ENCODE measurements around the gene ATG13. TPM values are rescaled to one million over a fixed set of nuclear protein-coding genes. Genes with fewer than 3 reads are reported as not detected.

ATG13 gene
- total and polyA plus RNA-seq, 3 donors from 2014 or later: 176 to 224 (median 203) TPM

DNA sequence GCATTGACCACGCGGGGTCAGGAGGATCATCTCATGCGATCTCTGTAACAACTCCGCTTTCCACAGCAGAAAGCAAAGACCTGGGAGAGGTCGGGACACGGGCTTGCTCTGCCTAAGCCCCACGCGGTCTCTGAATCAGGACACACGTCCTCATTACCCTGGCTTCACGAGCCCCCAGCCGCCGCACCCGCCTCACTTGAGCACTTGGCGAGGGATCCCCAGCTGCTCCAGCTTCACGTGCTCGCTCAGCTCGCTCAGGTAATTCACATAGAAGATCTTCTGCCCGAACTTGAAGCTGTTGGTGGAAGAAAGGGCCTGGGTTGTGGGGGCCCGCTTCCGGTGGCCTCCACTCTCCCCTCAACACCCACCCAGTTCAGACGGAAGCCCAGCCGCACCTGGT, 63.5 kb downstream of the ATG13 start:
- Histone ChIP-seq H3K4me1 (peaks cover 1% of the 10 kb centered on the region), H3K36me3 (ENCODE audit: low read depth, missing control alignments) (no peaks in the 10 kb centered on the region), H3K27me3 (no peaks in the 10 kb centered on the region), H3K4me3 (no peak overlapping the region), H3K9me3 (no peaks in the 10 kb centered on the region), H3K27ac (no peak overlapping the region)
- TF ChIP-seq, protein P1, sequence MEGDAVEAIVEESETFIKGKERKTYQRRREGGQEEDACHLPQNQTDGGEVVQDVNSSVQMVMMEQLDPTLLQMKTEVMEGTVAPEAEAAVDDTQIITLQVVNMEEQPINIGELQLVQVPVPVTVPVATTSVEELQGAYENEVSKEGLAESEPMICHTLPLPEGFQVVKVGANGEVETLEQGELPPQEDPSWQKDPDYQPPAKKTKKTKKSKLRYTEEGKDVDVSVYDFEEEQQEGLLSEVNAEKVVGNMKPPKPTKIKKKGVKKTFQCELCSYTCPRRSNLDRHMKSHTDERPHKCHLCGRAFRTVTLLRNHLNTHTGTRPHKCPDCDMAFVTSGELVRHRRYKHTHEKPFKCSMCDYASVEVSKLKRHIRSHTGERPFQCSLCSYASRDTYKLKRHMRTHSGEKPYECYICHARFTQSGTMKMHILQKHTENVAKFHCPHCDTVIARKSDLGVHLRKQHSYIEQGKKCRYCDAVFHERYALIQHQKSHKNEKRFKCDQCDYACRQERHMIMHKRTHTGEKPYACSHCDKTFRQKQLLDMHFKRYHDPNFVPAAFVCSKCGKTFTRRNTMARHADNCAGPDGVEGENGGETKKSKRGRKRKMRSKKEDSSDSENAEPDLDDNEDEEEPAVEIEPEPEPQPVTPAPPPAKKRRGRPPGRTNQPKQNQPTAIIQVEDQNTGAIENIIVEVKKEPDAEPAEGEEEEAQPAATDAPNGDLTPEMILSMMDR (IDR thresholded peaks at IDR 0.05): no peak
- TF ChIP-seq POLR2A (IDR thresholded peaks at IDR 0.05): no peak
- WGBS, 2 donors: 86 to 92% methylated on average over 9 to 22 of the region's 22 CpGs
- intact Hi-C loops (cut with DNase I; ENCODE audit: low total_unique reads): no loop called here
- DNase-seq: no peak

DNA sequence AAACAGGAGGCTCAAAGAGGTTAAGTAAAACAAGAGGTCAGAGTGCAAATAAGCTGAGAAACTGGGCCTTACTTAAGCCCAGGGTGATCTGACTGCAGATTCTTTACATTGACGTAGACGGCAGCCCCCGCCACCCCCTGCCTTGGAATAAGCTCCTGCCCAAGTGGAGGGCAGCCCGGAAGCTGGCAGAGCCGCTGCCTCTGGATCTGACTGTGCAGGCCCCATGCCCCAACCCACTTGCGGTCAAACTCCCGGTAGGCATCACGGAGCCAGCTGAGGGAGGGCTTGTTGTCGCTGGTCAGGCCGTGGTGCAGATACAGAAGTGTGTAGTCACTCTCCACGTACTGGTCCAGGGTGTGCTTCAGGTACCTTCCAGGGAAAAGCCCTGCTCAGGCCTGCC, 64.5 kb downstream of the ATG13 start:
- H3K36me3 ChIP-seq (ENCODE audit: low read depth, missing control alignments): no peaks in the 10 kb centered on the region

DNA sequence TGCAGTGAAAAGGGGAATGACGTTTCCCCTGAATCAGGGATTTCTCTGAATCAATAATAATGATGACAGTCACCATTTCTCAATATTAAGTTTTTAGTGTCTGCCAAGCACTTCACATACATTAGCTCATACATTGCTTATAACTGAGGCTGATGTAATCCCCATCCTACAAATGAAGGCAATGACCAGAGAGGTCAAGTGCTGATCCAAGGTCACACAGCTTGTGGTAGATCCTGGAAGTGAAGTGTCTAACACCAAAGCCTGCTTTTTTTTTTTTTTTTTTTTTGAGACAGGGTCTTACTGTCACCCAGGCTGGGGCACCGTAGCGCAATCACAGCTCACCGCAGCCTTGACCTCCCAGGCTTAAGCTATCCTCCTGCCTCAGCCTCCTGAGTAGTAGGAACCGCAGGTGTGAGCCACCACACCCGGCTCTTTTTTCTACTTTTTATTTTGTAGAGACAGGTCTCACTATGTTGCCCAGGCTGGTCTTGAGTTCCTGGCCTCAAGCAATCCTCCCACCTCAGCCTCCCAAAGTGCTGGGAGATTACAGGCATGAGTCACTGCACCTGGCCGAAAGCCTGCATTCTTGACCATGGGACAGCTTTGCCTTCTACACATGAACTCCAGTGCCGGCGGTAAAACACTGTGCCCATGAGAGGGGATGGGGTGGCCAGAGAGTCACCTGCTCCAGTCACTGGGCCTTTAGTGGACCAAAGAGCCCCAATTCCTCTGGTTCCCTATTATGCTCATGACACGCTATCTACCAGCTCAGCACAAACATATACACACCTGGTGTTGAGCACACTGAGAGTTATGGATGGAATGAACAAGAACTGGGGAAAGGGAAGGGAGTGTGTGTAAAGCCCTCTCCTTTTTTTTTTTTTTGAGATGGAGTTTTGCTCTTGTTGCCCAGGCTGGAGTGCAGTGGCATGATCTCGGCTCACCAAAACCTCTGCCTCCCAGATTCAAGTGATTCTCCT, 65.7 kb downstream of the ATG13 start:
- Histone ChIP-seq H3K36me3 (ENCODE audit: low read depth, missing control alignments) (no peaks in the 10 kb centered on the region), H3K27ac (no peak overlapping the region)
- DNase-seq: no peak

More for the DNA sequence above, 64.5 kb downstream of the ATG13 start:
- TF ChIP-seq, protein P1 (IDR thresholded peaks at IDR 0.05): no peak
- WGBS, 2 donors: 96 to 97% methylated on average over 11 of the region's 11 CpGs
- Histone ChIP-seq H3K27me3 (no peaks in the 10 kb centered on the region), H3K27ac (no peak overlapping the region), H3K4me1 (no peaks in the 10 kb centered on the region), H3K9me3 (no peaks in the 10 kb centered on the region), H3K4me3 (no peak overlapping the region)
- intact Hi-C loops (cut with DNase I; ENCODE audit: low total_unique reads): no loop called here
- no peak for DNase-seq

DNA sequence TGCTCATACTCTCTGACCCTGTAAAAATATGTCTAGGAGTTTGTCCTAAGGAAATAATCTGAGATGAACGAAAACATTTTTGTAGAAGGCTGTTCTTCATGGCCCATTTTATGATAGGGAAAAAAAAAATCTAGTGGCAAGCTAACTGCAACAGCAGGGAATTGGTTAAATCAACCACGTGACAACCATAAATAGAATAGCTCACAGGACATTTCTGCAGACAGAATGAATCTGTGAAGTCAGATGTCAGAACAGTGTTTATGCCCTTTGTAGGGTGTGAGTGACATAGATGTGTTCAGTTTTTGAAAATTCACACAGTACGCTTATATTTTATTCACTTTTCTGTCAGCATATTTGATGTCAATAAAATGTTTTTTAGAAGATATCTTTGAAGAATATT, 67.0 kb downstream of the ATG13 start:
- no peak for DNase-seq
- no peaks in the 10 kb centered on the region for H3K36me3 ChIP-seq (ENCODE audit: low read depth, missing control alignments)
- intact Hi-C loops (cut with DNase I; ENCODE audit: low total_unique reads): no loop called here
- no peak overlapping the region for H3K27ac ChIP-seq
- H3K27me3 ChIP-seq: no peaks in the 10 kb centered on the region
- H3K9me3 ChIP-seq: no peaks in the 10 kb centered on the region
- no peaks in the 10 kb centered on the region for H3K4me1 ChIP-seq
- WGBS, 2 donors: 69 to 70% methylated on average over 3 of the region's 3 CpGs
- no peak for TF ChIP-seq POLR2A (IDR thresholded peaks at IDR 0.05)
- TF ChIP-seq, protein P1 (IDR thresholded peaks at IDR 0.05): no peak
- no peak overlapping the region for H3K4me3 ChIP-seq

More for the DNA sequence above, 65.7 kb downstream of the ATG13 start:
- Histone ChIP-seq H3K4me3 (no peak overlapping the region), H3K9me3 (no peaks in the 10 kb centered on the region), H3K27me3 (no peaks in the 10 kb centered on the region), H3K4me1 (no peaks in the 10 kb centered on the region)
- TF ChIP-seq POLR2A (IDR thresholded peaks at IDR 0.05): no peak
- TF ChIP-seq, protein P1 (IDR thresholded peaks at IDR 0.05): no peak
- intact Hi-C loops (cut with DNase I; ENCODE audit: low total_unique reads): no loop called here
- 81 to 82% methylated on average over 11 of the region's 11 CpGs for WGBS, 2 donors
